Vagina (tissue), 2 donors: ENCODE data around the gene KRT6B.

Experiments used
- POLR2A ChIP-seq, 2 donors: fragments of 450-650 bp; IDR thresholded peaks; one replicate each; pipeline ENCODE4 v1.6.1; 2017; ENCODE audit warnings: antibody characterized with exemption in 2 of 2, mild to moderate bottlenecking in 2 of 2, moderate library complexity in 2 of 2
- POLR2AphosphoS5 ChIP-seq, 2 donors: sonication (generic); formaldehyde crosslinking; IDR thresholded peaks; one replicate each; pipeline ENCODE4 v1.9.0; 2017; ENCODE audit warnings: antibody characterized with exemption in 2 of 2, mild to moderate bottlenecking in 2 of 2, low read depth in 1 of 2; ENCODE audit not compliant: insufficient read depth in 1 of 2
- TF ChIP-seq, protein P1 (sequence below), 3 experiments: fragments of 450-650 bp in 2 of 3; fragments of 200-600 bp in 1 of 3; sonication (generic) in 1 of 3; IDR thresholded peaks; one replicate each; pipeline ENCODE4 v1.5.1; 2017 to 2019; ENCODE audit warnings: antibody characterized with exemption in 3 of 3, mild to moderate bottlenecking in 2 of 3, moderate library complexity in 2 of 3

DNA sequence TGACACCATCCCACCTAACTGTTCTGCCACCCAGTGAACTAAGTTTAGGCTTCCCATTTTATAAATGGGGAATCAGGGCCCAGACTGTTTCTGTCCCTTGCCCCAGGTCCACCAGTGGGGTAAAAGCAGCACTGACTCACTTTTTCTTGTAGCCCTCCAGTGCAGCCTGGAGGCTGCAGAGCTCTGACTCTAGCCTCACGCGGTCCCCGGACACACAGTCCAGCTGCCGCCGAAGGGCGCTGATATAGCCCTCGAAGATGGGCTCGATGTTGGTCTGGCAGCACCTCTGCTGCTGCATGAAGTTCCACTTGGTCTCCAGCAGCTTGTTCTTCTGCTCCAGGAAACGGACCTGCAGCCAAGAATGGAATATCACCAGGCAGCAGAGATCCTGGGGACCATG, 48.4 kb downstream of the KRT6B start:
- TF ChIP-seq, protein P1, sequence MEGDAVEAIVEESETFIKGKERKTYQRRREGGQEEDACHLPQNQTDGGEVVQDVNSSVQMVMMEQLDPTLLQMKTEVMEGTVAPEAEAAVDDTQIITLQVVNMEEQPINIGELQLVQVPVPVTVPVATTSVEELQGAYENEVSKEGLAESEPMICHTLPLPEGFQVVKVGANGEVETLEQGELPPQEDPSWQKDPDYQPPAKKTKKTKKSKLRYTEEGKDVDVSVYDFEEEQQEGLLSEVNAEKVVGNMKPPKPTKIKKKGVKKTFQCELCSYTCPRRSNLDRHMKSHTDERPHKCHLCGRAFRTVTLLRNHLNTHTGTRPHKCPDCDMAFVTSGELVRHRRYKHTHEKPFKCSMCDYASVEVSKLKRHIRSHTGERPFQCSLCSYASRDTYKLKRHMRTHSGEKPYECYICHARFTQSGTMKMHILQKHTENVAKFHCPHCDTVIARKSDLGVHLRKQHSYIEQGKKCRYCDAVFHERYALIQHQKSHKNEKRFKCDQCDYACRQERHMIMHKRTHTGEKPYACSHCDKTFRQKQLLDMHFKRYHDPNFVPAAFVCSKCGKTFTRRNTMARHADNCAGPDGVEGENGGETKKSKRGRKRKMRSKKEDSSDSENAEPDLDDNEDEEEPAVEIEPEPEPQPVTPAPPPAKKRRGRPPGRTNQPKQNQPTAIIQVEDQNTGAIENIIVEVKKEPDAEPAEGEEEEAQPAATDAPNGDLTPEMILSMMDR (IDR thresholded peaks at IDR 0.05) = no peak
- TF ChIP-seq POLR2A (IDR thresholded peaks at IDR 0.05) (no peak), POLR2AphosphoS5 (IDR thresholded peaks at IDR 0.05; ENCODE audit: insufficient read depth in 1 of 2, low read depth in 1 of 2) (no peak)
